HG03196 (cell line): ENCODE measurements around the gene APC.
A peak's percentile ranks its signal among the peaks of the same experiment; 100 is the strongest.
"Not testable (repeated sequence)": the region's sequence is repeated elsewhere in the genome, so short reads cannot be mapped to it uniquely, and the experiment has no call there.

Experiments used
- ATAC-seq: cut with Tn5 transposase; IDR thresholded peaks from one replicate; pipeline ENCODE4 v1.9.1; 2021; ENCODE audit not compliant: unreplicated experiment

Gene APC

GRCh38 chr5:112713206-112713605 is 24.5 kb upstream of the APC start:
- ATAC-seq = no peak

DNA sequence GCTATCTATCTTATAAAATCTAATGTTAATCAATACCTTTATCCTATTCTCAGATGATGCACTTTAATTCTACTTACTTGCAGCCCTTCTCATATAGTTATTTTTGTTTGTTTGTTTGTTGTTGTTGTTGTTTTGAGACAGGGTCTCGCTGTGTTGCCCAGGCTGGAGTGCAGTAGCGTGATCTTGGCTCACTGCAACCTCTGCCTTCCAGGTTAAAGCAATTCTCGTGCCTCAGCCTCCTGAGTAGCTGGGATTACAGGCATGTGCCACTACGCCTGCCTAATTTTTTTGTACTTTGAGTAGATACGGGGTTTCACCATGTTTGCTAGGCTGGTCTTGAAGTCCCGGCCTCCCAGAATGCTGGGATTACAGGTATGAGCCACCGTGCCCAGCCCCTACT is 20.8 kb upstream of the APC start:
- ATAC-seq = not testable (repeated sequence)

DNA sequence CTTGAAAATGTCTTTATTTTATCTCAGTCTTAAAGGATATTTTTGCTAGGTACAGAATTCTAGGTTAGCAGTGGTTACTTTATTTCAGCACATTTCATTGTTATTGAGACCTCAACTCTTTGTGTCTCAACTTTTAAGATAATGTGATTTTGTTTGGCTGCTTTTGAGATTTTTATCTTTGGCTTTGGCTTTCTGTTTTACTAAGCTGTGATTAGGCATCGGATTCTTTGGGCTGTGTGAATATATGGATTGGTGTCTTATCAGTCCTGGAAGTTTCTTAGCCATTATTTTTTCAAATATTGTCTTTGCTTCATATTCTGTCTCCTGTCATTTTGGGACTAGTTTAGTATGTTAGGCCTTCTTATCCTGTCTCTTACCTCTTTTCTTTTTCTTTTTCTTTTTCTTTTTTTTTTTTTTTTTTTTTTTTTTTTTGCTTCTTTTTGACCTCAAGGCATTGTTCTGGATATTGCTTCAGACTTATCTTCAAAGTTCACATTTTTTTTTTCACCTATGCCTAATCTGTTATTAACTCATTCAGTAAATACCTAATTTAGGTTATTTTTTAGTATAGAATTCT is 20.1 kb upstream of the APC start:
- no peak for ATAC-seq

- ATAC-seq = no peak
Measured at GRCh38 chr5:112718344-112718743, 19.3 kb upstream of the APC start.

DNA sequence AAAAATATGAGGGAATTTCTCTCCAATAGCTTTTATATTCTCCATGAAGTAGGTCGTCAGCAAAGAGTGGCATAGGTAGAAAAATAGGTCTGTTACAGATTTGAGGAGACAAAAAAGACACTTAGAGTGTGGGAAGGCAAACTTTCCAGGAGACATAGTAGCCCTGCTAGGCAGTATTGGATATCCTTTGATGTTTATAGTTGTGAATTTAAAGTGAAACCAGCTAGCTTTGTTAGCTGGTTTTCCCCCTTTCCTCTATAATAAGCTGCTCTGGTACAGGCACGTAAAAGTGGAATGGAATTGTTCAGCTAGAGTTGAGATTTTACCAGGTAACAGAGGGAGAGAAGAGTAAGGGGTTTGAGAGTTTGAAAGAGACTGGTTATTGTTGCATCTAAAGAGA is 17.1 kb upstream of the APC start:
- no peak for ATAC-seq

GRCh38 chr5:112724901-112725300 is 12.8 kb upstream of the APC start:
- ATAC-seq = no peak

DNA sequence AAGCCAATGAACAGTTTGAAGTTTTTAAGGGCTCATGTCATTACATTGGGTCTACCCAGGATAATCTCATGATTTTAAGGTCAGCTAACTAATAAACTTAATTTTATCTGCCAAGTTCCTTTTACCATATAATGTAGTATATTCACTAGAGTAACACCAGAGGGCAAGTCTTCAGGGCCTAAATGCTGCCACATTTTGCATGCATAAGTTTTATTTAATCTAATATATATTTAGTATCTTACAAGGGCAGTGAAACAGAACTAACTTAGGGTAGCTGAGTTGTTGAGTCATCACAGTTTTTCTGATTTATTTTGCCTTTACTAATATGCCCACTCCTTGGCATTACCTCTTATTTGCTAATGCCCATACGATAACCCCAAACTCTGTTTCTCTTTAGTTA is 8.1 kb upstream of the APC start:
- ATAC-seq = no peak

GRCh38 chr5:112732131-112732530 is 5.6 kb upstream of the APC start:
- ATAC-seq = no peak

- ATAC-seq = no peak
Measured at GRCh38 chr5:112733586-112733985, 4.1 kb upstream of the APC start.

- no peak for ATAC-seq
Measured at GRCh38 chr5:112734597-112734996, 3.1 kb upstream of the APC start.

DNA sequence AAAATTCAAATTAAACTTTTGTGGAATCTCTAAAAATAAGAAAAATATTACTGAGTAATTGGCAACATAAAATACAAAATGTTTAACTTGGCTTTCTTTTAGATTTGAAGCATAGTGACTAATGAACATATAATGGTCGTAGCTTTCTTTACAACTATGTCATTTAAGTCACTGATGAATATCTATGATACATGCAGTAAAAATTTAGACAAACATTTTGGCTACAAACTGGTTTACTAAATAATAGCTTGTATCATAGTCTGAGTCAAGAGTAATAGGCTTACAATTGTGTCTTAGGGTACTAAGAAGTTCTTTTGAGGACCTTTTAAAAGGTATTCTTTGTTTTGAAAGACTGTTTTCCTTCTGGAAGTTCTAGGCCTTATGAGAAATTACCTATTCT is 2.0 kb upstream of the APC start:
- no peak for ATAC-seq

- peak; percentile 1 for ATAC-seq
Measured at GRCh38 chr5:112737070-112737462, 619 bp upstream of the APC start.

DNA sequence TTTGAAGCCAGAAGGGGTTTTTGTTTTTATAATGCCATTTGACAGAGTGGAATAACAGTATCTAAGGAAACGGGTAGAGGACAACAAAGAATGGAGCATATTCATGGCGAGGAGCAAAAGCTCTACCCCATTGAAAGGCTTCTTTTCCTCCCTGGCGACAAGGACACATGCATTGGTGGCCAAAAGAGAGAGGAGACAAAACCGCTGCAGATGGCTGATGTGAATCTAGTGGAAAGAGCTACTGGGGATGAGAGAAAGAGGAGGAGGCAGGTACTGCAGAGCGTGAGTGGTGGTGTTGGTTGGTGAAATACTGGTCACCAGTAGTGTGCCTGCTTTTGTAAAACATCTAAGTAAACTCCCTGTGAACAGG is 491 bp downstream of the APC start:
- peak; percentile 16 for ATAC-seq

- no peak for ATAC-seq
Measured at GRCh38 chr5:112742424-112742823, 4.7 kb downstream of the APC start.

- ATAC-seq = no peak
Measured at GRCh38 chr5:112743631-112744030, 5.9 kb downstream of the APC start.

DNA sequence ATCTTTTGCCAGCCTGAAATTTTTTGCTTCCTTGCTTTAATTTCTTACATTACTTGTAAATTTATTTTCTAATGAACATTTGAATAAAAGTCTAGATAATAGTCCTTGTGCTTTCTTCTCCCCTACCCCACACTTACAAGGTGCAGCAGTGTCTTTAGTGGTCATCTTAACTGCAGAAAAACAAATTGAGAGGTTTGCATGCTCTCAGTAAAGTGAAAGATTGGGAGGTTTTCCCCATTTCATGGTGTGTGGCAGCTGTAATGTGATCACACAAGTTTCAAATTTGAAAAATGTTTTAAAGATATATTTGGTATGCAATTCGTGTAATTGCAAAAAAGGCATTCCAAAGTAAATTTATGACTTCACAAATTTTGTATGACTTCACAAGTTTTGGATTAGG is 14.7 kb downstream of the APC start:
- no peak for ATAC-seq

DNA sequence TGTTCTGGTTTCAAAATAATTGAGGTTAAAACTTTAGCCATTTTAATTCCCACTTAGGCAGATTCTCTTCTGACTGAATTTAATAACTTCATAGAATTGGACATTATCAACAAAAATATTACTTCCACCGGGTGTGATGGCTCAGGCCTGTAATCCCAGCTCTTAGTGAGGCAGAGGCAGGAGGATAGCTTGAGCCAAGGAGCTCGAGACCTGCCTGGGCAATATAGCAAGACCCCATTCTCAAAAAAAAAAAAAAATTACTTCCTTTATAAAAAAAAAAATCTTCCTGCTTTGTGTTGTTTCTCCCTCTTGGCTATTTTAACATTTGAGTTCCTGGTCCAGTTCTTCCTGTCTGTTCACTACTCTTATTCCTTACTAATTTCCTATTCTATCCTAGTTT is 18.0 kb downstream of the APC start:
- ATAC-seq = no peak

DNA sequence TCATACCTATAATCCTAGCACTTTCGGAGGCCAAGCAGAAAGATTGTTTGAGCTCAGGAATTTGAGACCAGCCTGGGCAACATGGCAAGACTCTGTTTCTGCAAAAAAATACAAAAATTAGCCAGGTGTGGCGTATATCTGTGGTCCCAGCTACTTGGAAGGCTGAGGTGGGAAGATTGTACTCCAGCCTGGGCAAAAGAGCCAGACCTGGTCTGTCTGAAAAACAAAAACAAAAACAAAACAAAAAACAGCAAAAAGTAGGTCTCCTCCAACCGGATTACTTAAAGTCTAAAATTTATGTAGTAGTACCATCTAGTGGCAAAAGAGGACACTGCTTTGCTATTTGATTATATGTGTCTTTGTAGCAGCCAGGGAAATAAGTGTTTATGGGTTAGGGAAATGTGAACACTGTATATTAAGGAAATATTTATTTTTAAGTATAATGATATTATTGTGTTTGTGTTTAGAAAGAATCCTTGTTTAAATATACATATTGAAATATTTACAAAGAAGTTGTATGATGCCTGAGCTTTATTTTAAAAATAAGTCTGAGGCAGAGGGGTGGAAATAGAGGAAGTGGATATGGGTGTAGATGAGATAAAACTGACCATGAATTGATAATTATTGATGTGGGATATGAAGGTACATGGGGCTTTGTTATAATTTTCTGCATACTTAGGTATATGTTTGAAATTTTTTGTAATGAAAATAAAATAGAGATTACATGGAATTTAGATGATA is 20.0 kb downstream of the APC start:
- ATAC-seq = peak; percentile 75

GRCh38 chr5:112758676-112759075 is 21.0 kb downstream of the APC start:
- ATAC-seq = no peak

DNA sequence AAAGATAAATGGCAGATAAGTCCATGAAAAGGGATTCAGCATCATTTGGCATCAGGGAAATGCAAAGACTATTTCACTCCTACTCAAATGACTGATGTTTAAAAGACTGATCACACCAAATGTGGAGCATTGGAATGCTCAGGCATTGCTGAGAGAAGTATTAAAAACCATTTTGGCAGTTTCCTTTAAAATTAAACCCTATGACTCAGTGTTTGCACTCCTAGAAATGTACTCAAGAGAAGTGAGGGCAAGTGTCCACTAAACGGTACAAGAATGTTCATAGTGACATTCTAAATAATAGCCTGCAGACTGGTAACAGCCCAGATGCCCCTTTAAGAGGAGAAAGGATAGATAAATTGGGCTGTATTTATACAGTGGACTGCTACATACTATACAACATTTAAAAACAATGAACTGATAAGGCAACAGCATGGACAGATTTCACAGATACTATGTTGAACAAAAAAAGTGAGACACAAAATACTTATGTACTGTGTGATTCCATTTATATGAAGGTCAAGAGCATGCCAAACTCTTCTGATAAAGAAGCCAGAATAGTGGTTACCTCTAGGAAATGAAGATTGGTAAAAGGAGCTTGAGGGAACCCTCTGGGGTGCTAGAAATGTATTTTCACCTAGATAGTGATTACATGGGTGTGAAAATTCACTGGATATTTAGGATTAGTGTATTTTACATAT is 24.6 kb downstream of the APC start:
- ATAC-seq = no peak

DNA sequence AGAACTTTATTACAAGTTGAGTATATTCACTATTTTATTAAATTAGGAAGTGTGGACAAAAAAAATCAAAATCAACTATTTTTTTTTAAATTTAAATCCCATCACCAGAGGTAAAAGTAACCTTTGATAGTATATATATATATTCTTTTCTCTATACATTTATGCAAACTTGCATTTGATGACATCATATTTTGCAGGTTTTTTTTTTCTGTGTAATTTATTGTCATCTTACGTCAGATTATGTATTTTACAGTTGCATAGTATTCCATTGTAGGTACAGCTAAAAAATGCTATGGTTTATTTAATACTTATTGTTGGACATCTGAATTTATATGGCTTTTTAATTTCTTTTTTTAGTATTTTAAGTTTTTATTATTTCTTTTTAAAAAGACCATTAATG is 25.5 kb downstream of the APC start:
- no peak for ATAC-seq

DNA sequence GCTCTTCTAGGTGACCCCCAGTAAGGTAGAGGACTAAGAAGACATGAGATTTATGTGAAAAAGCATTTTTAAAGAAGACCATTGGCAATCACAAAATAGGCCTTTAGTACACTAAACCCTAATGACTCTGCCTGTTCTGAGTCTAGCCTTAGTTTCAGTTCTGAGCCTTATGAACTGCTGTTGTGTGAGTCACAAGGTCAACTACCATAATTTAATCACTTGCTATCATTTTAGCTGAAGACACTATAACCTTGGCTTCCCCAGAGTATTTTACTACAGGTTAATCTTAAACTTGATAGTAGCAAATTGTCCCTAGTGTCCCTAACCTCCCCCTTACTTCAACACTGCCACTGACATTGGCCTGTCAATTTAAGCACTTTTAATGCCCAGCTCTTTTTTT is 34.4 kb downstream of the APC start:
- ATAC-seq = no peak
